Neural crest cell (in vitro differentiated cells): ENCODE data around the gene PNKP. TPM values are rescaled to one million over a fixed set of nuclear protein-coding genes. Genes with fewer than 3 reads are reported as not detected.
A peak's percentile ranks its signal among the peaks of the same experiment; 100 is the strongest.

Source experiments
- DNase-seq: peaks from one replicate; pipeline ENCODE4 v3.0.0; 2021; ENCODE audit warnings: low read depth, mixed read lengths, low spot score
- H3K27ac Mint-ChIP-seq: one replicate; pipeline ENCODE4 v1.8.0; 2021; ENCODE audit warnings: mild to moderate bottlenecking, mixed read lengths; ENCODE audit not compliant: unreplicated experiment
- H3K27me3 Mint-ChIP-seq: 2 replicates; pipeline ENCODE4 v1.8.0; 2021; ENCODE audit warnings: low read depth, mild to moderate bottlenecking, mixed read lengths
- H3K36me3 Mint-ChIP-seq: 2 replicates; pipeline ENCODE4 v1.8.0; 2021; ENCODE audit warnings: low read depth, mild to moderate bottlenecking, mixed read lengths
- H3K4me1 Mint-ChIP-seq: 2 replicates; pipeline ENCODE4 v1.8.0; 2021; ENCODE audit warnings: mixed read lengths
- H3K4me3 Mint-ChIP-seq: one replicate; pipeline ENCODE4 v1.8.0; 2021; ENCODE audit warnings: mild to moderate bottlenecking, mixed read lengths
- H3K9me3 Mint-ChIP-seq: 2 replicates; pipeline ENCODE4 v1.8.0; 2021; ENCODE audit warnings: mixed read lengths
- total RNA-seq: library from RNA; stranded (reverse); gene quantifications from 2 replicates; pipeline ENCODE4 v1.2.1, GENCODE V29; 2021
- TF ChIP-seq, protein P1 (sequence below): fragments of 200-600 bp; sonication (generic); conservative IDR thresholded peaks from 2 replicates; pipeline ENCODE4 v1.5.0; 2021; ENCODE audit warnings: antibody characterized with exemption, mild to moderate bottlenecking

Gene PNKP
- total RNA-seq, 1 donor from 2014 or later, result 135 TPM

DNA sequence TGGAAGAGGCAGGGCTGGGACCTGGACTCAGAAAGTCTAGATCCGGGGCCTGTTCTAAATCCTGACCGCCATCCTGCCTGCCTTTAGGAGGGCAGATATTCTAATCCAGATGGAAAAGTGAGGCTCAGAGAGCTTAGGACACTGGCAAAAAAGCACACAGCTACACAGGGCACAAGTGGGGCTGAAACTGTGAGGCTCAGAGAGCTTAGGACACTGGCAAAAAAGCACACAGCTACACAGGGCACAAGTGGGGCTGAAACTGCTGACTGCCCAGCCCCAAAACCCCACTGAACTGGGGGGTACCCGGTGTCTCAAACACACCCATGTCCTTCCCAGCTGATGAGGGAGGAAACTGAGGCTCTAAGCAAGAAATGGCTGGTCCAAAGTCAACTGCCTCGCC is 7.8 kb upstream of the PNKP start:
- TF ChIP-seq, protein P1, sequence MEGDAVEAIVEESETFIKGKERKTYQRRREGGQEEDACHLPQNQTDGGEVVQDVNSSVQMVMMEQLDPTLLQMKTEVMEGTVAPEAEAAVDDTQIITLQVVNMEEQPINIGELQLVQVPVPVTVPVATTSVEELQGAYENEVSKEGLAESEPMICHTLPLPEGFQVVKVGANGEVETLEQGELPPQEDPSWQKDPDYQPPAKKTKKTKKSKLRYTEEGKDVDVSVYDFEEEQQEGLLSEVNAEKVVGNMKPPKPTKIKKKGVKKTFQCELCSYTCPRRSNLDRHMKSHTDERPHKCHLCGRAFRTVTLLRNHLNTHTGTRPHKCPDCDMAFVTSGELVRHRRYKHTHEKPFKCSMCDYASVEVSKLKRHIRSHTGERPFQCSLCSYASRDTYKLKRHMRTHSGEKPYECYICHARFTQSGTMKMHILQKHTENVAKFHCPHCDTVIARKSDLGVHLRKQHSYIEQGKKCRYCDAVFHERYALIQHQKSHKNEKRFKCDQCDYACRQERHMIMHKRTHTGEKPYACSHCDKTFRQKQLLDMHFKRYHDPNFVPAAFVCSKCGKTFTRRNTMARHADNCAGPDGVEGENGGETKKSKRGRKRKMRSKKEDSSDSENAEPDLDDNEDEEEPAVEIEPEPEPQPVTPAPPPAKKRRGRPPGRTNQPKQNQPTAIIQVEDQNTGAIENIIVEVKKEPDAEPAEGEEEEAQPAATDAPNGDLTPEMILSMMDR, result no peak
- Mint-ChIP-seq H3K27ac (no peak overlapping the region), H3K4me1 (peaks cover 30% of the 10 kb centered on the region), H3K36me3 (no peaks in the 10 kb centered on the region), H3K4me3 (no peak overlapping the region), H3K27me3 (no peaks in the 10 kb centered on the region), H3K9me3 (no peaks in the 10 kb centered on the region)
- DNase-seq, result no peak

GRCh38 chr19:49874503-49875157 is 7.3 kb upstream of the PNKP start:
- no peak for DNase-seq
- TF ChIP-seq, protein P1, result no peak
- peak overlapping the region; percentile 55 for H3K4me3 Mint-ChIP-seq
- no peaks in the 10 kb centered on the region for H3K9me3 Mint-ChIP-seq
- H3K36me3 Mint-ChIP-seq, result no peaks in the 10 kb centered on the region
- peaks cover 32% of the 10 kb centered on the region for H3K4me1 Mint-ChIP-seq
- H3K27ac Mint-ChIP-seq, result no peak overlapping the region
- H3K27me3 Mint-ChIP-seq, result no peaks in the 10 kb centered on the region

GRCh38 chr19:49873834-49874233 is 6.5 kb upstream of the PNKP start:
- Mint-ChIP-seq H3K27me3 (no peaks in the 10 kb centered on the region), H3K4me3 (peak overlapping the region; percentile 55), H3K4me1 (peaks cover 28% of the 10 kb centered on the region), H3K27ac (no peak overlapping the region), H3K9me3 (no peaks in the 10 kb centered on the region), H3K36me3 (no peaks in the 10 kb centered on the region)
- TF ChIP-seq, protein P1, result no peak
- no peak for DNase-seq

DNA sequence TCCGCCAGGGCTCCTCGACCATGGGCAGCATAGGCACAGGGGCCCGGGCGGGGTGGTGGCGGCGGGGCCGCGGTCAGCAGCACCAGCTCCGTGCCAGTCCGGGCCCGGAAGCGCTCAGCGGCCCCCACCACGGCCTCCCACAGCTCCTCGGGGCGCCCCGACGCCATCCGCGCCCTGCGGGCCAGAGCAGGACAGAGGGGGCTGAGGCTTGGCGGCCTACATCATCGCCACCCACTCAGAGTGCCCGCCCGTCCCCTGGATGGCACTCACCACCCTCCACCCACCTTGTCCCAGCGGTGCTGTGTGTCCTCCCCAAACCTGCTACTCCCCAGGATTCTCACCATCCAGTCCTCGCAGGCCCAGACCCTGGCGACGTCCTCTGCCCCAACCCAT is 5.7 kb upstream of the PNKP start:
- Mint-ChIP-seq H3K4me3 (peak overlapping the region; percentile 14), H3K4me1 (peaks cover 21% of the 10 kb centered on the region), H3K27me3 (no peaks in the 10 kb centered on the region), H3K9me3 (no peaks in the 10 kb centered on the region), H3K36me3 (no peaks in the 10 kb centered on the region), H3K27ac (no peak overlapping the region)
- DNase-seq, result no peak
- TF ChIP-seq, protein P1, result no peak

- no peak for DNase-seq
- TF ChIP-seq, protein P1, result no peak
- no peaks in the 10 kb centered on the region for H3K36me3 Mint-ChIP-seq
- H3K27me3 Mint-ChIP-seq, result peaks cover 3% of the 10 kb centered on the region
- H3K9me3 Mint-ChIP-seq, result no peaks in the 10 kb centered on the region
- peaks cover 23% of the 10 kb centered on the region for H3K4me1 Mint-ChIP-seq
- peak overlapping the region; percentile 92 for H3K27ac Mint-ChIP-seq
- H3K4me3 Mint-ChIP-seq, result peak overlapping the region; percentile 80
Measured at GRCh38 chr19:49872245-49873128, 5.1 kb upstream of the PNKP start.
